B cell (primary cell): ENCODE results near the gene SPATA17.

Source experiments
- CTCF ChIP-seq: fragments of 200-600 bp; IDR thresholded peaks from one replicate; pipeline ENCODE4 v1.8.0; 2022; ENCODE audit warnings: antibody characterized with exemption, mild to moderate bottlenecking
- EZH2 ChIP-seq: IDR thresholded peaks from 2 replicates; pipeline ENCODE4 v1.6.1; 2012; ENCODE audit warnings: borderline replicate concordance, low read depth, mild to moderate bottlenecking, moderate library complexity, low read length; ENCODE audit not compliant: insufficient read depth, poor library complexity, severe bottlenecking

GRCh38 chr1:217660353-217661062, 29.4 kb downstream of the SPATA17 start:
- no peak for TF ChIP-seq CTCF
- no peak for TF ChIP-seq EZH2
